HG03460 (cell line): ENCODE data around the gene CBR1.

Source experiments
- ATAC-seq: cut with Tn5 transposase; IDR thresholded peaks from one replicate; pipeline ENCODE4 v1.9.1; 2021; ENCODE audit not compliant: unreplicated experiment

CBR1 gene

DNA sequence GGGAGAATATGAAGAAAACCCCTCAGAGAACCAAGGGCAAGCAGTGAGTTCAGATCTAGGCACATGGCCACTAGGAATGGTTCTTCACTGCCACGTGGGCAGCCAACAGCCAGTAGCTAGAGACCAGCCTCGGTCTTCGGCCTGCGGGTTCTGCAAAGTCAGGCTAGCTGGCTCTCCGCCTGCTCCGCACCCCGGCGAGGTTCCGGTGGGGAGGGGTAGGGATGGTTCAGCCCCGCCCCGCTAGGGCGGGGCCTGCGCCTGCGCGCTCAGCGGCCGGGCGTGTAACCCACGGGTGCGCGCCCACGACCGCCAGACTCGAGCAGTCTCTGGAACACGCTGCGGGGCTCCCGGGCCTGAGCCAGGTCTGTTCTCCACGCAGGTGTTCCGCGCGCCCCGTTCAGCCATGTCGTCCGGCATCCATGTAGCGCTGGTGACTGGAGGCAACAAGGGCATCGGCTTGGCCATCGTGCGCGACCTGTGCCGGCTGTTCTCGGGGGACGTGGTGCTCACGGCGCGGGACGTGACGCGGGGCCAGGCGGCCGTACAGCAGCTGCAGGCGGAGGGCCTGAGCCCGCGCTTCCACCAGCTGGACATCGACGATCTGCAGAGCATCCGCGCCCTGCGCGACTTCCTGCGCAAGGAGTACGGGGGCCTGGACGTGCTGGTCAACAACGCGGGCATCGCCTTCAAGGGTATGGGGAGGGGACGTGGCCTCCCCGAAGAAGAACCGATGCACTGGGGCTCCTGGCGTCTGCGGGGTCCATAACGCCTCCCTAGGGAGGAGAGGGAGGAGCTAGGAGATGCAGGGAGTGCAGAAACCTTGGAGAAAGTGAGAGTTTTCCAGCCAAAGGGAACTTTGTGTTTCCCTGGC lies at the start of gene CBR1:
Gene CBR1, plus strand, starts transcription at position 312 of the 871 bp plus-strand sequence. Its CDS starts 92 bp downstream, at position 404.
- ATAC-seq: peak; percentile 97

DNA sequence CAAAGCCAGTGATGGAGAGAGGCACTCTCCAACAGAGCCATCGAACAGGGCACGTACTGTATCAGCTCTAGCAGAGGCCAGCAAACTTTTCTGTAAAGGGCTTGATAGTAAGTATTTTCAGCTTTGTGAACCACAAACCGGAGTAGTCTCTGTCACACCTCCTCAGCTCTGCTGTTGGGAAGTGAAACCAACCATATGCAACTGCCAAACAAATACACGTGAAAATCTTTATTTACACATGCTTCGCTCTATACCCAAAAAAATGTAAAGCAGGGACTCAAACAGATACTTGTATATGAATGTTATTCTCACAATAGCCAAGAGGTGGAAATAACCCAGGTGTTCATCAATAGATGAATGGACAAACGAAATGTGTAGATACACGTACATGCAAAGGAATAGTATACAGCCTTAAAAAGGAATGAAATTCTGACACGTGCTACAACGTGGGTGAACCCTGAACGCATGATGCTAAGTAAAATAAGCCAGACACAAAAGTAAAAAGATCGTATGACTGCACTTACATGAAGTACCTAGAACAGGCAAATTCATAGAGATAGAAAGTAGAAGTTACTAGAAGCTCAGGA lies 48.5 kb upstream of the CBR1 start:
- no peak for ATAC-seq

DNA sequence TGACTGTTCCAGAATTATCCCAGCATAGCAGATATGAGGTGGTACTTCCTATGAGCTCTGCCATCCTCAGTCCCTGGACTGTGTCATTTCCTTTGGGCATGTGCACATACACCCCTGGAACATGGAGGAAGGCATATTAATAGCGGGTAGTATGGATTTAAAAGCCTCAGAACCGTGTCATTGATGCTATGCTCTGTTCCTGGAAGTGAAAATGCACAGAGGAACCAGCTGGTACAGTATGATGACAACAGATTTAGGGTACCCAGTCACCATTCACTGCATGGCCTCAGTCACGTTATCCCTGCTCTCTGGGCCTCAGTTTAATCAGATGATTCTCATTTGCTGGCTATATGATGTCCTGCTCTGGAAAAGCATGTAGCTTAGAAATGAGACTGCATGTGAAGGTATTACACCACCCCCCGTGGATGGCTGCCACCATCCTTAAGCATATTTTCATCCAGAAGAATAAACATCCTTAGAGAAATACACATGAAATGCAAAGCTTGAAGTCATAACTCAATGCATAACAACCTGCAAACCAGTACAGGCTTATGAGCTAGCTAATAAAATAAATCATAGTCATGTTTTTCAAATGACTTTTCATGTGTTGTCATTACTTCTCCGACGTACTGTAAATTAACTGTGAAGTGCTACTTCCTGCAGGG lies 47.3 kb upstream of the CBR1 start:
- no peak for ATAC-seq

DNA sequence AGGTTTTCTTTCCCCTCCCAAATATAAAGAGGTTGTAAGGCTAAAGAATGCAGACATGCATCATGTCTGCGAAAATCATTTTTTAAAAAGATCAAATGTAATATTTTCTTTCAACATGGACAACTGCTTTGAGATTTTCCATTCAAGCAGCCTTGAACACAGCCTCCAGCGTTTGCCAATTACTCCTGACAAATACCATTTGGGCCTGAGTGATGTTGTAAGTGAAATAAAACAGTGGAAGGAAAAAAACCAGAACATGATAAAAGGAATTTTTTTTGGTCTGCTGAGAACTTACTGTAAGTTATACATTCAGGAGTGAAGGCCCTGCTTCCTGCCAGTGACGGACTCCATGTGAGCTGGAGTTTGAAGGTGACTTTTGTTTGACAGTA lies 46.7 kb upstream of the CBR1 start:
- no peak for ATAC-seq

DNA sequence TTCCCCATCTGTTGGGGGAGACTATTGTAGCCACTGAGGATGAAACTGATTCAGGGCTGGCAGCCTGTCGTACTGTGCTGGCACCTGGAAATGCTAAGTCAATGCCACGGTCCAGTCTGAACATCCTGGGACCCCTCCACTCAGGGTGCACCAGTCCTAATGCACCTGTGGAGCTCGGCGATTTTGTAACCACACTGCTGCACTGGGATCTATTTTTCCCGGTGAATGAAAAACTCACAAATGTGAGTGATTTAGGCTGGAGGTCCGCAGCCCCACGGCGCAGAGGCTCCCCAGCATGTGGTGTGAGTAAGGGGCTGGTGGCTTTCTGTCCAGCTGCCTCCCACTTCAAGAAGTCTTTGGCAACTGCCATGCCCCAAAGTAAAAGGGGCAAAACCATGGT lies 45.0 kb upstream of the CBR1 start:
- no peak for ATAC-seq

DNA sequence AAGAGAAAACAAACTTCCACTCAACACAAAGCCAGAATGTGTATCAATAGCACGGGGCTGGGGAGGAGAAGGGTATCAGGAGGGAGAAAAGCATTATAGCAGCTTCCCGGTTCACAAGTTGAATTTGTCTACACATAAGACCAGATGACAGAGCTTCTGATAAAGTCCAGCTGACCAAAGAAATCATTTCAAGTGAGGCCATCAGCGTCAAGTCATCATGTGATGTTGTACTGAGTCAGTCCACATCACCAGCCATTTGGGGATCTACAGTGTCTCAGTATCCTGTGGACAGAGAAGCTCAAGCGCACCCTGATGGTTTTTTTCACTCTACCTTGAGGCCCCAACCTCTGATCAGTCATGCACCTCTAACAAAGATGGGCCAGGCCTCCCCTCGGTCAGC lies 42.5 kb upstream of the CBR1 start:
- ATAC-seq: no peak

DNA sequence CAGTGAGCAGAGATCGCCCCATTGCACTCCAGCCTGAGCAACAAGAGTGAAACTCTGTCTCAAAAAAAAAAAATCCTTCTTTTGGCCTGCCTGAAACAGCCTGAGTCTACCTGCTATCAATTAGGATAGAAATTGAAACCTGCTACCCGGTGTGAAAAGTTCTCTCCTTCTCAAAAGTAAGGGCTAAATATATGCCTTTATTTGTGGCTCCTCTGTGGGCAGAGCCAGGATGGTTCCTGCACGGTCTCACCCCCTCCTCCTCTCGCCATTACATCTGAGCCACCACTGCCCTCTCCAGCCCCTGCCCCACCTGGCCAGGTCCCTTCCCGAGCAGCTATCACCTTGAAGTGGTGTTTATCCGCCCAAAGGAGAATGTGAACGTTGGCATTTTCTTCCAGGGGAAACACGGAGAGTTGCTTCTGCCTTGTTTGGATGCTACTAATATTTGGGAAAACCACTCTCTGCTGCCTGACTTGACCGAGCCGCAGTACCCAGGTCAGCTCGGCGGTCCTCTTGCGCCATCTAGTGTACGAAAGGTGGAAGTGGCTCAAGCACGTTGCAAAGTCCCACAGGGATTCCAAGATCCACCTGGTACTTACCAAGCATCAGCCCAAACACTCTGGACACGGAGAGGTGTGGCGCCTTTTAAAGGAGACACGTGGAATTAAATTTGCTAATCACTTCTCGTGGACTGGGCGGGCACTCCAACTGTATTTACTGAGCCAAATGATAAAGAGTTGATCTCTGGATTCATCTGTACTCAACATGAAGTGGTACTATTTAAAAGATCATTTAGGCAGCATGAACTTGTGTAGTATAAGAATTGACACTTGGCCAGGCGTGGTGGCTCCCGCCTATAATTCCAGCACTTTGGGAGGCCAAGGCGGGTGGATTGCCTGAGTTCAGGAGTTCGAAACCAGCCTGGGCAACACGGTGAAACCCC lies 41.4 kb upstream of the CBR1 start:
- ATAC-seq: peak; percentile 55

DNA sequence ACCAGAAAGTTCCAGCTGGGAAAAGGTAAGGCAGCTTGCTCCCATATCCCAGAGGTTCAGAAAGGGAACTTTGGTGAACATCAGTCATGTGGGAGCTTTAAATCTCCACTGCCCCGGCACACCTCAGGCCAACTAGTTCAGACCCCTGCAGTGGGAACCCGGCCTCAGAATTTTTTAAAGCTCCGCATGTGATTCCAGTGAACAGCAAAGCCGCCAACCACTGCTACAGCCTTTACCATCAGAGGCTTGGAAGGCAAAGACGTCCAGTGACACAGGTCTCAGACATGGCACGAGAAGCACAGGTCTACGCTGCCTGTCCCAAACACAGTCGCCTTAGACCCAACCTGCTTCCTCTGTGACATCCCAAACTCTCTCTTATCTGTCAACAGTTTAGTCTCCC lies 40.5 kb upstream of the CBR1 start:
- ATAC-seq: no peak

DNA sequence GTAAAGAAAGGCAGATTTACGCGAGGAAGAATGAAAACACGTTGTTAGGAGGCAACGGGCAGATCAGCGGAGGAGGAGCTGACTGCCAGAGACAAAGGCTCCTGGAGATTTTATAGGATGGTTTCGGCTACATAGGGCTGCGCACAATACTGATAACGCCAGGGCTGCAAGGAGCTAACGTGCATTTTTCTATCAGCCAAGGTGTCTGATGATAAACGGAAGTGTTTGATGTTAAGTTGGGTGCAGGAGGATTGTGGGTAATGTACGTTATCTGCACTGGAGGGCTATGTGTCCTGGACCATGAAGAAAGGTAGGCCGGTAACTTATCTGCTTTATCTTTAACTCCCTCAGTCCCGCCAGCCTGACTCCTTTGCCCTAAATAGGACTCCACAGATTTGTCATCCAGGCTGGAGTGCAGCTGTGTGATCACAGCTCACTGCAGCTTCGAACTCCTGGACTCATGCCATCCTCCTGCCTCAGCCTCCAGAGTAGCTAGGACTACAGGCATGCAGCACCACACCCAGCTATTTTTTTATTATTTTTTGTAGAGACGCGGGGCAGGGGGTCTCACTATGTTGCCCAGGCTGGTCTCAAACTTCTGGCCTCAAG lies 39.1 kb upstream of the CBR1 start:
- no peak for ATAC-seq

DNA sequence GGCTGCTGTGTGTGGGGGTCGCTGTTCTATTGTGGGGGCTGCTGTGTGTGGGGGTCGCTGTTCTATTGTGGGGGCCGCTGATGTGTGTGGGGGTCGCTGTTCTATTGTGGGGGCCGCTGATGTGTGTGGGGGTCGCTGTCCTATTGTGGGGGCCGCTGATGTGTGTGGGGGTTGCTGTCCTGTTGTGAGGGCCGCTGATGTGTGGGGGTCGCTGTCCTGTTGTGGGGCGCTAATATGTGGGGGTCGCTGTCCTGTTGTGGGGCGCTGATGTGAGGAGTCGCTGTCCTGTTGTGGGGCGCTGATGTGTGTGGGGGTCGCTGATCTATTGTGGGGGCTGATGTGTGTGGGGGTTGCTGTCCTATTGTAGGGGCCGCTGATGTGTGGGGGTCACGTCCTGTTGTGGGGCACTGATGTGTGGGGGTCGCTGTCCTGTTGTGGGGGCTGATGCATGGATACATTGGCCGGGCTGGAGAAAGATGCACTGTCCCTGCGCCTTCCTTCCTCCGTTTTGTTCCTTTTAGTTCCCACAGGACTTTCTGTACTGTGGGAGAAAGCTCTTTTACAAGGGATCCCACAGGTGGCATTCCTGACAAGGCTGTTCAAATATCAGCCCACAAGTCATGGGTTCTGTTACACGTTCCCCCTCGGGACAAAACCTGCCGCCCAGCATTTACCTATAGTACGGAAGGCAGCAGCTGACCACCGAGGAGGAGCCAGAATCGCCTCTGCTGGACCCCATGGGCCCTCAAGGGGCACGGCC lies 37.0 kb upstream of the CBR1 start:
- no peak for ATAC-seq

DNA sequence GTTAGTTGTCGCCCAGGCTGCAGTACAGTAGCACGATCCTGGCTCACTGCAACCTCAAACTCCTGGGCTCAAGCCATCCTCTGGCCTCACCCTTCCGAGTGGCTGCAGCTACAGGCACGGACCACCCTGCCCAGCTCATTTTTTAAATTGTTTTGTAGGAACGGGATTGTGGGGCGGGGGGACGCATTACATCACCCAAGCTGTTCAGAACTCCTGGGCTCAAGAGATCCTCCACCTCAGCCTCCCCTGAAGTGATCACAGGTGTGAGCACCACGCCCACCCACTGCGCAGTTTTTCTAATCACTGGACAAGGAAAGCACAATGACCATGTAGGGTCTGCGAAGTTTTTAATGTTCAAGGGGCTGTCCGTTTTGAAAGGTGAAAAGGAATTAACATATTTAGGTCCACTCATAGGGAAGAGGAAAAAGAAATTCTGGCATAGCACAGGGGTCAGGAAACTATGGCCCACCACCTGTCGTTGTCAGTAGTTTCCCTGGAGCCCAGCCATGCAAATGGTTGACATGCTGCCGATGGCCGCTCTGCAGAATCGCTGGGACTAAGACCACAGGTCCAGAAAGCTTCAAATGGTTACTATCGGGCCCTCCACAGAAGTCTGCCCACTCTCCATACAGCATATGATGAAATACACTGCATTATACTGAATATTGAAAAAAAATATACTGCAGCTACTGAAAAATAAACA lies 35.5 kb upstream of the CBR1 start:
- no peak for ATAC-seq

DNA sequence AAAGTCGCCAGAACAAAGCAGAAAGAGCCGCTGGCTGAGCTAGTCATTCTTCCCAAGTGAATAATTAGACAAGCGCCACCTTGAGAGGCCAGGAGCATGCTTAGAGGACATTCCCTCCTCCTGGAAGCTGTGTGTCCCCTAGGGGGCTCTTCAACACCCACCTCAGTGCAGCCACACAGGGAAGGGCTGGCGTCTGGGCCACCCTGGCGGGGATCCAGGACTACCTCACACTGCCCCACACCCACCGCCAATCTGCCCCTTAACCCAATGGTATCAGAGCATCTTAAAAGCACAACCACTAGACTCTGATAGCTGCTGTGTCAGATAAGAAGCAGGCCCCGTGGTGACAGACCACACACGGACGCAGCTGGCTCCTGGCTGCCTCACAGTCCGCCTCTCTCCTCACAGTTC lies 34.4 kb upstream of the CBR1 start:
- no peak for ATAC-seq

DNA sequence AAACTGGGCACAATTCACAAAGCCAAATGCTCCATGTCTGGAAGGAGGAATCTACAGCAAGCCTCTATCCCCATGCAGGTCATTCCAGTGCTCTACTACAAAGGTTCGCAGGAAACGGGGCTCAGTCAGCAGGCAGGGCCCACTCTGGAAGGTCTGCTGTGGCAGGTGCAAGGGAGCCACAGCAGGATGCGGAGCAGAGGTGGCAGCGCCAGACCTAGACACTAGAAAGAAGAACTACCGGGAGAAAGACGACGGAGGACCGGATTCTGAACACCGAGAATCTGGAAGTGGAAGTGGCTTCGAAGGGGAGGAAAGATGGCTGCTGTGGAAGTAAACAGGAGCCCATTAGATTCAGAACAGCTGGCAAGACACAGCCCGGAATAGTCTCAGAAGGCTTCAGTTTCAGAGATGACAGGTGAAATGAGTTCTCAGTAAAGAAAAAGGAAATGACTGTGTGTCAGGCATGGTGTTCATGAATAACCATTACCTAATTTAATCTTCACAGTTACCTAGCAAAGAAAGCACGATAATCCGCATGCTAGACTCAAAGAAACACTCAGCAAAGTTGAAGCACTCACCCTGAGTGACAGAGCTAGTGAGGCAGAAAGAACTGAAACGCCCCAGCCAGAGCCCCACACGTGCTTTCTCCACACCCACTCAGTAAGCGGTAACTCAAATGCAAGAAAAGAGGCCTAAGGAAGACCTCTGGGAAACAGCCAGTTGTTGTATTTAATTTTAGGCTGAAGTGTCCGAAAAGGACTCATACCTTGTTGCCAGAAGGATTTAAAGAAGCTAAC lies 30.9 kb upstream of the CBR1 start:
- ATAC-seq: no peak

DNA sequence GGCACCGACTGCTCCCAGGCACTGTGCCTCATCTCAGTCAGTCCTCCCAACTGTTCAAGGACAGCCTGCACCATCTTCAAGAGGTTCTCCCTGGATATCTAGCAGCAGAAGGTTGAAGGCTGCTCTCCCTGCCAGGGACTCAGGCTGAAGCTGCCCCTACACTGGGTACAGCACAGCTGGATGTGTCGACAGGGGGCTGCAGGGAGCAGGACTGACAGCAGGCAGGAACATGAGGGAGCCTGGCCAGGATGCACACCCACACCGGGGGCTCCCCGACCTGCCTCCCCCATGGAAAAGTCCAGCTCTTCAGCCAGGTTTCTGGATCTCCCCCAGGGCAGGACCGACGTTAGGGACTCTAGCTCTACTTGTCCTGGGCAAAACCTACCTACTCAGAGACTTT lies 30.0 kb upstream of the CBR1 start:
- ATAC-seq: no peak

DNA sequence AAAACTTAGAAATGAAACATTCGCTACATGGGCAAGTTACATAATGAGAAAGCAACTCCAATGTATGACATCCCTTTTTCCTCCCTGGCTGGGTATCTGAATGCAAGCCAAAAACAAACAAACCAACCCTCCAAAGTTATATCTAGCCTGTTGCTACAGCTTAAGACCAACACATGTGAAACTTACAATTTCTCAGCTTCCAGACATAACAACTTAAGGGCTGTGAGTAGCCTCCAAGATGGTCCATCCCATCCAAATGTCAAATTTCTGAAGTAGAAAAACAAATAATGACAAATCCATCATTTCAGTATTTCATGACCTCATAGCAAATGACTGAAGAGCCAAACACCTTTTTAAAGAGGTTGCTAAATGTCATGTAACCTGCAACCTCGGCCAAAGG lies 29.4 kb upstream of the CBR1 start:
- ATAC-seq: no peak

DNA sequence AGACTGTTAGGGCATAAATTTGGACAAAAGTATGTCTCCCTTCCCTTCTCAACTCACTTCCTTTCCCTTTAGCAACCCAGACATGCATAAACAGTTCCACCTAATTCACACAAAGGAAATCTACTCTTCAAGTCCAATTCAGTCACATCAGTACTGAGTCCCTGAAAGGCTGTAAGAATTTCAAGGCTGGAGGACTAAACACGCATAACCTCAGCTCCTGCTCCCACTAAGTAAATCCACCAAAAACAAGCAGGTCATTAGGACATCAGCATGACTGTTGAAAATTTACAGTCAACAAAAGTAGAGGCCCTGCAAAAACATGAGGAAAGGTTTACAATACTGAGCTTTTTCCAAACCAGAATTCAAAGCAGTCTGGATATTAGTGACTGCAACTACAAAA lies 27.9 kb upstream of the CBR1 start:
- ATAC-seq: no peak

DNA sequence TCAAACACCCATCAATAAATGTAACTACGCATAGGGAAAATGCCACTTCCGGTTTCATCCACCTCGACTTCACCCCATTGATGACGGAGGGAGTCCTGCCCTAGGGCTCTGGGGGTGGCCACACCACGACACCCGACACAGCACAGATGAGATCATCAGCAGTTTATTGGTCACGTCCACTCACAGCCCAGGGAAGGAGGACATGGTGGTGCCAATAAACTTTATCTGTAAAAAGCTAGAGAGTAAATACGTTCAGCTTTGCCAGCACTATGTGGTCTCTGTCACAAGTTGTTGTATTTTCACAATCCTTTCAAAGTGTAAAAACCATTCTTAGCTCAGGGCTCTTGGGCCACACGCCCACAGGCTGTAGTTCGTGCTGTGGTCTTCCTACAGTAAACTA lies 25.8 kb upstream of the CBR1 start:
- no peak for ATAC-seq

DNA sequence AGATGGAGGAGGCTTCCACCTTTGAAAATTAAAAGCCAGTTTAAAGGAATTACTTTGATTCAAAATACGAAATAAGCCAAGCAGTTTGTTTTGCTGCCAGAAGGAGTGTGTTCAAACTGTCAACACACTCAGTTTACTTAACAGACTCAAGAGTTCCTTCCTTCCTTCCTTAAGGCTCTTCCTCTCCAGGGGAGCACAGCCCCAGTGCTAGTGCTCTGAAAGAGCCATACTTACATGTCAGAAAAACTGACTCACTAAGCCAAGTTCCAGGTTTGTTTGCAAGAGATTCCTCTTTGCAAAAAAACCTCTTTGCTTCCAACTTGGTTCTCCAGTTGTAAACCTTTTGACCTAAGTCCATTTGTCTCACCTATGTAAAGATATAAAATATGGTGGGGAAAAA lies 23.8 kb upstream of the CBR1 start:
- no peak for ATAC-seq

DNA sequence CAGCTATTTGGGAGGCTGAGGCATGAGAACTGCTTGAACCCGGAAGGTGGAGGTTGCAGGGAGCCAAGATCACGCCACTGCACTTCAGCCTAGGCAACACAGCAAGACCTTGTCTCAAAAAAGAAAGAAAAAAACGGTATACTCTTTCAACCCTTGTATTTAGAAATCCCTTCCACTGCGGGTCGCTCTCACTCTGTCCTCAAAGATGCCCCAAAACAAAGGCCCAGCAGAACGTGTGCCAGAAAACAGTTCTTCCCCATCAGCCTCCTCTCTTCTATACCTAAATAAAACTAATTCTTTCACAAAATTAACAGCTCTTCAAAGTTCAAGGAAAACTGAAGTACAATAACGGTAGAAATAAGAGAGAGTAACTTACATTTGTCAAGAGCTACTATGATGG lies 22.7 kb upstream of the CBR1 start:
- no peak for ATAC-seq
